DND-41 (cell line): Measurements from ENCODE around the gene CYTH3.

Source experiments
- ATAC-seq: fragments of 200-7000 bp; cut with Tn5 transposase; 3 replicates; pipeline ENCODE4 v1.9.1; 2021; ENCODE audit warnings: low read depth; ENCODE audit not compliant: insufficient read depth
- DNase-seq: peaks from one replicate; pipeline ENCODE4 v3.0.0-alpha.2; 2020
- H2AFZ ChIP-seq: 2 replicates; pipeline ENCODE4 v1.6.0; 2012; ENCODE audit warnings: low read depth, low read length
- H3K27ac ChIP-seq: 2 replicates; pipeline ENCODE4 v1.5.1; 2012; ENCODE audit warnings: low read length, inconsistent platforms
- H3K27me3 ChIP-seq: fragments of 200-600 bp; sonication (generic); 2 replicates; pipeline ENCODE4 v1.6.0; 2012; ENCODE audit warnings: low read length, mild to moderate bottlenecking, inconsistent platforms; ENCODE audit not compliant: insufficient read depth, poor library complexity
- H3K36me3 ChIP-seq: 2 replicates; pipeline ENCODE4 v1.5.1; 2012; ENCODE audit warnings: low read length, inconsistent platforms; ENCODE audit not compliant: insufficient read depth
- H3K4me1 ChIP-seq: 2 replicates; pipeline ENCODE4 v1.5.1; 2012; ENCODE audit warnings: mild to moderate bottlenecking, low read length; ENCODE audit not compliant: insufficient read depth
- H3K4me2 ChIP-seq: 2 replicates; pipeline ENCODE4 v1.6.0; 2012; ENCODE audit warnings: mild to moderate bottlenecking, moderate library complexity, low read length, inconsistent platforms; ENCODE audit not compliant: insufficient read depth
- H3K4me3 ChIP-seq, 2 experiments: fragments of 200-600 bp in 1 of 2; shearing (Covaris generic) in 1 of 2; 2 replicates each; pipeline ENCODE4 v1.5.1; 2012 to 2016; ENCODE audit warnings: inconsistent platforms in 2 of 2, low read length in 2 of 2, mild to moderate bottlenecking in 2 of 2, low read depth in 1 of 2, moderate library complexity in 1 of 2
- H3K79me2 ChIP-seq: 2 replicates; pipeline ENCODE4 v1.6.0; 2012; ENCODE audit warnings: low read length, inconsistent platforms; ENCODE audit not compliant: insufficient read depth
- H3K9ac ChIP-seq: 2 replicates; pipeline ENCODE4 v1.6.0; 2012; ENCODE audit warnings: low read depth, mild to moderate bottlenecking, inconsistent platforms, low read length, moderate library complexity
- H3K9me3 ChIP-seq: 2 replicates; pipeline ENCODE4 v1.5.1; 2012; ENCODE audit warnings: low read length, moderate library complexity, mild to moderate bottlenecking, inconsistent platforms; ENCODE audit not compliant: insufficient read depth, severe bottlenecking
- H4K20me1 ChIP-seq: 2 replicates; pipeline ENCODE4 v1.6.0; 2012; ENCODE audit warnings: low read length; ENCODE audit not compliant: insufficient read depth
- CTCF ChIP-seq: IDR thresholded peaks from 2 replicates; pipeline ENCODE4 v1.5.1; 2012; ENCODE audit warnings: borderline replicate concordance, low read length, moderate library complexity, mild to moderate bottlenecking; ENCODE audit not compliant: poor library complexity, severe bottlenecking; ENCODE audit errors: extremely low read depth
- EZH2 ChIP-seq: IDR thresholded peaks from 3 replicates; pipeline ENCODE4 v1.6.1; 2012; ENCODE audit warnings: borderline replicate concordance, low read depth, mild to moderate bottlenecking, moderate library complexity, low read length, inconsistent platforms; ENCODE audit not compliant: severe bottlenecking

The CYTH3 gene

GRCh38 chr7:6157685-6158423 lies 114.6 kb downstream of the CYTH3 start:
- Histone ChIP-seq H3K27me3 (no peaks in the 10 kb centered on the region), H3K79me2 (no peaks in the 10 kb centered on the region), H4K20me1 (peaks cover 39% of the 10 kb centered on the region), H2AFZ (no peak overlapping the region), H3K36me3 (peaks cover 96% of the 10 kb centered on the region), H3K4me2 (no peak overlapping the region), H3K9me3 (no peaks in the 10 kb centered on the region), H3K9ac (no peak overlapping the region), H3K4me1 (no peaks in the 10 kb centered on the region), H3K27ac (no peak overlapping the region), H3K4me3 (no peak overlapping the region)
- DNase-seq (no peak), ATAC-seq (no peak)
- no peak for TF ChIP-seq CTCF
- no peak for TF ChIP-seq EZH2

- no peak overlapping the region for H3K4me3 ChIP-seq
- no peak overlapping the region for H3K4me2 ChIP-seq
- H4K20me1 ChIP-seq = peaks cover 34% of the 10 kb centered on the region
- H3K9ac ChIP-seq = no peak overlapping the region
- TF ChIP-seq CTCF (no peak), EZH2 (no peak)
- H3K79me2 ChIP-seq = no peaks in the 10 kb centered on the region
- no peaks in the 10 kb centered on the region for H3K4me1 ChIP-seq
- DNase-seq (no peak), ATAC-seq (no peak)
- H2AFZ ChIP-seq = no peak overlapping the region
- H3K27ac ChIP-seq = no peak overlapping the region
- H3K9me3 ChIP-seq = no peaks in the 10 kb centered on the region
- H3K27me3 ChIP-seq = no peaks in the 10 kb centered on the region
- peaks cover 97% of the 10 kb centered on the region for H3K36me3 ChIP-seq
Measured at GRCh38 chr7:6156734-6157133, 115.7 kb downstream of the CYTH3 start.

GRCh38 chr7:6155596-6155995 lies 116.8 kb downstream of the CYTH3 start:
- no peak overlapping the region for H3K27ac ChIP-seq
- H3K79me2 ChIP-seq = no peaks in the 10 kb centered on the region
- TF ChIP-seq EZH2 = no peak
- no peak for TF ChIP-seq CTCF
- no peak overlapping the region for H3K9ac ChIP-seq
- H3K9me3 ChIP-seq = no peaks in the 10 kb centered on the region
- peaks cover 94% of the 10 kb centered on the region for H3K36me3 ChIP-seq
- no peak overlapping the region for H2AFZ ChIP-seq
- no peak overlapping the region for H3K4me2 ChIP-seq
- peaks cover 32% of the 10 kb centered on the region for H4K20me1 ChIP-seq
- H3K4me3 ChIP-seq = no peak overlapping the region
- ATAC-seq (no peak), DNase-seq (no peak)
- H3K27me3 ChIP-seq = no peaks in the 10 kb centered on the region
- no peaks in the 10 kb centered on the region for H3K4me1 ChIP-seq
